Glutamatergic neuron (in vitro differentiated cells): ENCODE data around the gene CHCHD1. TPM values are rescaled to one million over a fixed set of nuclear protein-coding genes. Genes with fewer than 3 reads are reported as not detected.

Experiments used
- DNase-seq: peaks from one replicate; pipeline ENCODE4 v3.0.0; 2022
- H3K27ac Mint-ChIP-seq: one replicate; pipeline ENCODE4 v1.8.0; 2020; ENCODE audit warnings: mild to moderate bottlenecking, mixed read lengths, inconsistent platforms; ENCODE audit not compliant: unreplicated experiment
- H3K27me3 Mint-ChIP-seq: one replicate; pipeline ENCODE4 v1.8.0; 2020; ENCODE audit warnings: mild to moderate bottlenecking, moderate library complexity, mixed read lengths, inconsistent platforms; ENCODE audit not compliant: unreplicated experiment
- H3K36me3 Mint-ChIP-seq: one replicate; pipeline ENCODE4 v1.8.0; 2020; ENCODE audit warnings: mild to moderate bottlenecking, mixed read lengths, inconsistent platforms; ENCODE audit not compliant: unreplicated experiment
- H3K4me1 Mint-ChIP-seq: one replicate; pipeline ENCODE4 v1.8.0; 2020; ENCODE audit warnings: mild to moderate bottlenecking, low read depth, mixed read lengths, inconsistent platforms; ENCODE audit not compliant: unreplicated experiment
- H3K4me3 Mint-ChIP-seq: one replicate; pipeline ENCODE4 v1.8.0; 2020; ENCODE audit warnings: mild to moderate bottlenecking, mixed read lengths, inconsistent platforms; ENCODE audit not compliant: unreplicated experiment
- H3K9me3 Mint-ChIP-seq: one replicate; pipeline ENCODE4 v1.8.0; 2020; ENCODE audit warnings: mild to moderate bottlenecking, moderate library complexity, mixed read lengths, inconsistent platforms; ENCODE audit not compliant: unreplicated experiment
- total RNA-seq: library from RNA; stranded (reverse); fragmentation: NEBNext Ultra II Directional; extraction: Animal tissue kit (Norgen Biotek cat#: 25700); gene quantifications from one replicate; pipeline ENCODE4 v1.2.1, GENCODE V29; 2021; ENCODE audit not compliant: unreplicated experiment
- TF ChIP-seq, protein P1 (sequence below): fragments of 200-600 bp; sonication (generic); IDR thresholded peaks from one replicate; pipeline ENCODE4 v1.5.0; 2021; ENCODE audit not compliant: partially characterized antibody, unreplicated experiment

Gene CHCHD1
- total RNA-seq, 1 donor from 2014 or later, result 30.9 TPM

DNA sequence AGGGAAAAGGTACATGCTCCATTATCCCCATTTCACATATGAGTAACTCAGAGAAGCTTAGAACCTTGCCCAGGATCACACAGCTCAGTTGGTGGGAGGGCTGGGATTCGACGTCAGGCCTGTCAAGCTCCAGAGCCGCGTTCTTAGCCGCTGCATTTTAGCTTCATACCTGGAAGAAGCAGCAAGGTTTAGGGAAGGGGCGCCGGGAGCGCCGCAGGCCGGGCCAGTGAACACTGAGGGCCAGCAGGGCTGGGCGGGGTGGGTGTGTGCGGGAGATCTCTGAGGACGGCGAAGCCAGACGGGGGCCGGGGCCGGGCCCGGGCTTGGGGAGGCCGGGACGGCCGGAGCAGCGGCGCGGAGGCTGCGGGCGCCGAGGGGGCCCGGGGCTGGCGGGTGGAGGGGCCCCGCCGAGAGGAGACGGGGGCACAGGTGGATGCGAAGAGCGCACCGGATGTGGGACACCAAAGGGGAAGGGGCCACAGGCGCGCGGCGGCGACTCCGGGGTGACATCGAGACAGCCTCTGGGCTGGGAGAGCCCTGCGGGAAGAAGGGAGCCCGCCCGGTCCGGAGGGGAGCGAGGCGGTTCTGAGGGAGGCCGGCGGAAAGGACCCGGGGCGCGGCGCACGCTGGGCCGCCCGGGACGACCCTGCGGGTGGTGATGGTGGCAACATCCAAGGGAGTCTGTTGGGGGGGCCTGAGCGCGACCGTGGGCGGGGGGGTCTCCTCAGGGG lies 29.1 kb downstream of the CHCHD1 start:
- Mint-ChIP-seq H3K4me1 (peaks cover 1% of the 10 kb centered on the region), H3K36me3 (peaks cover 5% of the 10 kb centered on the region), H3K27me3 (peaks cover 4% of the 10 kb centered on the region), H3K4me3 (peak overlapping the region; percentile 85), H3K9me3 (peaks cover 10% of the 10 kb centered on the region), H3K27ac (peak overlapping the region; percentile 52)
- DNase-seq, result peak; percentile 37
- TF ChIP-seq, protein P1, sequence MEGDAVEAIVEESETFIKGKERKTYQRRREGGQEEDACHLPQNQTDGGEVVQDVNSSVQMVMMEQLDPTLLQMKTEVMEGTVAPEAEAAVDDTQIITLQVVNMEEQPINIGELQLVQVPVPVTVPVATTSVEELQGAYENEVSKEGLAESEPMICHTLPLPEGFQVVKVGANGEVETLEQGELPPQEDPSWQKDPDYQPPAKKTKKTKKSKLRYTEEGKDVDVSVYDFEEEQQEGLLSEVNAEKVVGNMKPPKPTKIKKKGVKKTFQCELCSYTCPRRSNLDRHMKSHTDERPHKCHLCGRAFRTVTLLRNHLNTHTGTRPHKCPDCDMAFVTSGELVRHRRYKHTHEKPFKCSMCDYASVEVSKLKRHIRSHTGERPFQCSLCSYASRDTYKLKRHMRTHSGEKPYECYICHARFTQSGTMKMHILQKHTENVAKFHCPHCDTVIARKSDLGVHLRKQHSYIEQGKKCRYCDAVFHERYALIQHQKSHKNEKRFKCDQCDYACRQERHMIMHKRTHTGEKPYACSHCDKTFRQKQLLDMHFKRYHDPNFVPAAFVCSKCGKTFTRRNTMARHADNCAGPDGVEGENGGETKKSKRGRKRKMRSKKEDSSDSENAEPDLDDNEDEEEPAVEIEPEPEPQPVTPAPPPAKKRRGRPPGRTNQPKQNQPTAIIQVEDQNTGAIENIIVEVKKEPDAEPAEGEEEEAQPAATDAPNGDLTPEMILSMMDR, result no peak

DNA sequence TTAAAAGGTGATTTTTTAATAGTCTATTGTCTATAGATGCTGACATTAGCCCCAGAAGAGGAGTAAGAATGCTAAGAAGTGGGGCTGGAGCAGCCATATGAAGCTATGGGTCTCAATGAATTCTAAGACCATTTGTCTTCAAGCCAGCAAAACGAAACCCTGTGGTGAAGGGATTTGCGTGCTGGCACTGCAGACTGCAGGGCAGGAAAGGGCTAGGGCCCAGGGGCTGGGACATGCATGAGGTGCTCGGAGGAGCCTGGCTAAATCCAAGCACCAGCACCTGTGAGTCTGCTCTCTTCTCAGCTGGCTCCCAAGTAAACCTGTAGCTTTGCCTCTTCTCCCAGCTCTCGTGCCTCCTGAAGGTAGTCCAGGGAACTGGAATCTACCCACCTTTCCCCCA lies 30.8 kb downstream of the CHCHD1 start:
- H3K27ac Mint-ChIP-seq, result no peak overlapping the region
- H3K36me3 Mint-ChIP-seq, result peaks cover 5% of the 10 kb centered on the region
- H3K4me3 Mint-ChIP-seq, result peak overlapping the region; percentile 76
- H3K4me1 Mint-ChIP-seq, result peaks cover 1% of the 10 kb centered on the region
- peaks cover 4% of the 10 kb centered on the region for H3K27me3 Mint-ChIP-seq
- DNase-seq, result no peak
- peaks cover 10% of the 10 kb centered on the region for H3K9me3 Mint-ChIP-seq
- TF ChIP-seq, protein P1, result no peak

DNA sequence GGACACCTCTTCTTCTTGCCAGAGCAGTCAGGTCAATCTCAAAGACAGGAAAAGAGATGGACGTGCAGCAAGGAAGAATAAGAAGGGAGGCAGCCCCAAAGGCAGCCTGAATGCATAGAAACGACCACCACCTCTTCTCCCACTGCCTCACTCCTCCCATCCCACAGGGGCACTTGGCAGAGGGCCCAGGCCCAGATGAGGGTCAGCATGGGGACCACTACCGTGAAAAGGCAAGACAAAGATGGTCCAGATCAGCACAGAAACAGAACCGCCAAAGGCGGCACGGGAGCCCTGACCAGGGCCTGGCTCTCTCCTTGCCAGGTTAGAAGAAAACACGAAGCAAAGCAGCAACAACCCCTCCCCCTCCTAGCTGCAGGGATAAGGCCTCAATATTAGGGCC lies 31.5 kb downstream of the CHCHD1 start:
- H3K27ac Mint-ChIP-seq, result no peak overlapping the region
- TF ChIP-seq, protein P1, result no peak
- H3K4me1 Mint-ChIP-seq, result peaks cover 1% of the 10 kb centered on the region
- peaks cover 10% of the 10 kb centered on the region for H3K9me3 Mint-ChIP-seq
- no peak overlapping the region for H3K4me3 Mint-ChIP-seq
- no peak for DNase-seq
- H3K36me3 Mint-ChIP-seq, result peaks cover 5% of the 10 kb centered on the region
- H3K27me3 Mint-ChIP-seq, result peaks cover 4% of the 10 kb centered on the region

DNA sequence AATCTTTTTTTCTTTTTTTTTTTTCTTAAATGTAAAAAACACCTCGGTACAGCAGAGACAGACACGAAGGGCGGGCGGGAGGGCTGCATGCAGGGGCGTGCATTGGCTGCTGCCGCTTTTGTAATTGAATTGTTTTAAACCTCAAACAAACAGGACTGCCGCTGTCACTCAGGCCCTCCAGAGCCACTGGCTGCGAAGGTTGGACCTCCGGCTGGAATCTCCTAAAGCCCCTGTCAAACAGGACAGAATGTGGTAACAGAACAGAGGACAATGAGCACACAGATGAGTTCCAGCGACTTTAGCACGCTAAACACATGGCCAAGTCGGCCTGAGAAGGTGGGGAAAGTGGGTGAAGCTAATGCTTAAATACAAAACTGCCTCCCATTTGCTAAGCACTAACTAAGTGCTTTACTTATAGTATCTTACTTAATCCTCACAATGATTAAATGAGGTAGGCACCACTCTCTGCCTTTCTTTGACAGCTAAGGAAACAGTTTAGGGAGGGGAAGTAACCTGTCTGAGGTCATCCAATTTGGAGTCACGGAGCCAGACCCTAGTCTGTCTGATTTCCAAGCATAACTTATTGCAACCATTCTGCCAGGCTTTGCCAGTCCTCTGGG lies 32.5 kb downstream of the CHCHD1 start:
- TF ChIP-seq, protein P1, result no peak

More for the DNA sequence above, 32.5 kb downstream of the CHCHD1 start:
- H3K27ac Mint-ChIP-seq, result no peak overlapping the region
- H3K27me3 Mint-ChIP-seq, result peaks cover 6% of the 10 kb centered on the region
- no peak for DNase-seq
- no peak overlapping the region for H3K4me3 Mint-ChIP-seq
- peaks cover 10% of the 10 kb centered on the region for H3K9me3 Mint-ChIP-seq
- peaks cover 6% of the 10 kb centered on the region for H3K4me1 Mint-ChIP-seq
- no peaks in the 10 kb centered on the region for H3K36me3 Mint-ChIP-seq
